ENCODE measurements around the gene MXRA5.

GRCh38 chrX:3388457-3388856, 42.0 kb upstream of the MXRA5 start:
- TF ChIP-seq CTCF (IDR thresholded peaks at IDR 0.05), result no peak
- TF ChIP-seq POLR2A (IDR thresholded peaks at IDR 0.05), result no peak
